HepG2 (cell line): ENCODE results near the gene NAV2.

Source experiments
- CTCF ChIP-seq: sonication (generic); formaldehyde crosslinking; IDR thresholded peaks from 2 replicates; pipeline ENCODE4 v1.5.0; 2020; ENCODE audit warnings: mild to moderate bottlenecking, missing genetic modification reagents, moderate library complexity
- EP300 ChIP-seq, 3 experiments: sonication (generic) in 1 of 3; formaldehyde crosslinking in 1 of 3; IDR thresholded peaks; 2 replicates each; pipeline versions ENCODE4 v1.5.1 to v1.6.1; 2011 to 2020; ENCODE audit warnings: low read depth in 2 of 3, low read length in 2 of 3, borderline replicate concordance in 1 of 3, improper control_type of control experiment in 1 of 3, mild to moderate bottlenecking in 1 of 3, missing genetic modification reagents in 1 of 3, moderate library complexity in 1 of 3
- IRF2 ChIP-seq: IDR thresholded peaks from 2 replicates; pipeline ENCODE4 v1.6.1; 2018; ENCODE audit warnings: missing genetic modification reagents, missing compliant biosample characterization
- KLF6 ChIP-seq: IDR thresholded peaks from 2 replicates; pipeline ENCODE4 v1.8.0; 2016; ENCODE audit warnings: missing biosample characterization, missing genetic modification reagents
- NCOA1 ChIP-seq: sonication (generic); formaldehyde crosslinking; IDR thresholded peaks from 2 replicates; pipeline ENCODE4 v1.9.0; 2021; ENCODE audit warnings: missing genetic modification reagents
- YY1 ChIP-seq: IDR thresholded peaks from 2 replicates; pipeline ENCODE4 v1.6.1; 2011; ENCODE audit warnings: low read length, low read depth, moderate library complexity, mild to moderate bottlenecking; ENCODE audit not compliant: insufficient read depth, insufficient replicate concordance
- ZBTB44 ChIP-seq: sonication (generic); formaldehyde crosslinking; IDR thresholded peaks from 2 replicates; pipeline ENCODE4 v1.4.0; 2020; ENCODE audit warnings: missing genetic modification reagents
- ZNF510 ChIP-seq: sonication (generic); formaldehyde crosslinking; IDR thresholded peaks from 2 replicates; pipeline ENCODE4 v1.4.0; 2020; ENCODE audit warnings: low read depth, mild to moderate bottlenecking, missing genetic modification reagents
- TF ChIP-seq, protein P1 (sequence below): IDR thresholded peaks from 2 replicates; pipeline ENCODE4 v1.6.1; 2016; ENCODE audit warnings: low read depth, borderline replicate concordance
- TF ChIP-seq, protein P2 (sequence below): sonication (generic); formaldehyde crosslinking; IDR thresholded peaks from 2 replicates; pipeline ENCODE4 v1.4.0; 2020; ENCODE audit warnings: missing genetic modification reagents, mild to moderate bottlenecking, borderline replicate concordance

- TF ChIP-seq EP300 (IDR thresholded peaks at IDR 0.05; ENCODE audit: low read depth in 2 of 2, low read length in 2 of 2) (no peak), EP300 (CRISPR knock-in tag; IDR thresholded peaks at IDR 0.05; ENCODE audit: borderline replicate concordance) (no peak), CTCF (CRISPR knock-in tag) (no peak), KLF6 (CRISPR knock-in tag) (no peak), IRF2 (CRISPR knock-in tag) (no peak), ZNF510 (CRISPR knock-in tag) (no peak), YY1 (no peak), ZBTB44 (no peak), NCOA1 (CRISPR knock-in tag) (no peak)
- TF ChIP-seq, protein P1, sequence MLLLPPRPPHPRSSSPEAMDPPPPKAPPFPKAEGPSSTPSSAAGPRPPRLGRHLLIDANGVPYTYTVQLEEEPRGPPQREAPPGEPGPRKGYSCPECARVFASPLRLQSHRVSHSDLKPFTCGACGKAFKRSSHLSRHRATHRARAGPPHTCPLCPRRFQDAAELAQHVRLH (CRISPR knock-in tag) = no peak
- TF ChIP-seq, protein P2, sequence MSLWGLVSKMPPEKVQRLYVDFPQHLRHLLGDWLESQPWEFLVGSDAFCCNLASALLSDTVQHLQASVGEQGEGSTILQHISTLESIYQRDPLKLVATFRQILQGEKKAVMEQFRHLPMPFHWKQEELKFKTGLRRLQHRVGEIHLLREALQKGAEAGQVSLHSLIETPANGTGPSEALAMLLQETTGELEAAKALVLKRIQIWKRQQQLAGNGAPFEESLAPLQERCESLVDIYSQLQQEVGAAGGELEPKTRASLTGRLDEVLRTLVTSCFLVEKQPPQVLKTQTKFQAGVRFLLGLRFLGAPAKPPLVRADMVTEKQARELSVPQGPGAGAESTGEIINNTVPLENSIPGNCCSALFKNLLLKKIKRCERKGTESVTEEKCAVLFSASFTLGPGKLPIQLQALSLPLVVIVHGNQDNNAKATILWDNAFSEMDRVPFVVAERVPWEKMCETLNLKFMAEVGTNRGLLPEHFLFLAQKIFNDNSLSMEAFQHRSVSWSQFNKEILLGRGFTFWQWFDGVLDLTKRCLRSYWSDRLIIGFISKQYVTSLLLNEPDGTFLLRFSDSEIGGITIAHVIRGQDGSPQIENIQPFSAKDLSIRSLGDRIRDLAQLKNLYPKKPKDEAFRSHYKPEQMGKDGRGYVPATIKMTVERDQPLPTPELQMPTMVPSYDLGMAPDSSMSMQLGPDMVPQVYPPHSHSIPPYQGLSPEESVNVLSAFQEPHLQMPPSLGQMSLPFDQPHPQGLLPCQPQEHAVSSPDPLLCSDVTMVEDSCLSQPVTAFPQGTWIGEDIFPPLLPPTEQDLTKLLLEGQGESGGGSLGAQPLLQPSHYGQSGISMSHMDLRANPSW (CRISPR knock-in tag) = no peak
Observed at GRCh38 chr11:20060647-20061205, 348.1 kb downstream of the NAV2 start.
